AG10803 (cell line): ENCODE measurements around the gene LRRC15.

Source experiments
- DNase-seq: peaks from one replicate; pipeline ENCODE4 v3.0.0; 2010; ENCODE audit warnings: low read depth
- H3K4me3 ChIP-seq: 2 replicates; pipeline ENCODE4 v1.5.1; 2011; ENCODE audit warnings: mild to moderate bottlenecking, low read length, control low read depth
- TF ChIP-seq, protein P1 (sequence below): conservative IDR thresholded peaks from 2 replicates; pipeline ENCODE4 v1.5.1; 2011; ENCODE audit warnings: mild to moderate bottlenecking, low read length, control low read depth, inconsistent platforms

The LRRC15 gene

DNA sequence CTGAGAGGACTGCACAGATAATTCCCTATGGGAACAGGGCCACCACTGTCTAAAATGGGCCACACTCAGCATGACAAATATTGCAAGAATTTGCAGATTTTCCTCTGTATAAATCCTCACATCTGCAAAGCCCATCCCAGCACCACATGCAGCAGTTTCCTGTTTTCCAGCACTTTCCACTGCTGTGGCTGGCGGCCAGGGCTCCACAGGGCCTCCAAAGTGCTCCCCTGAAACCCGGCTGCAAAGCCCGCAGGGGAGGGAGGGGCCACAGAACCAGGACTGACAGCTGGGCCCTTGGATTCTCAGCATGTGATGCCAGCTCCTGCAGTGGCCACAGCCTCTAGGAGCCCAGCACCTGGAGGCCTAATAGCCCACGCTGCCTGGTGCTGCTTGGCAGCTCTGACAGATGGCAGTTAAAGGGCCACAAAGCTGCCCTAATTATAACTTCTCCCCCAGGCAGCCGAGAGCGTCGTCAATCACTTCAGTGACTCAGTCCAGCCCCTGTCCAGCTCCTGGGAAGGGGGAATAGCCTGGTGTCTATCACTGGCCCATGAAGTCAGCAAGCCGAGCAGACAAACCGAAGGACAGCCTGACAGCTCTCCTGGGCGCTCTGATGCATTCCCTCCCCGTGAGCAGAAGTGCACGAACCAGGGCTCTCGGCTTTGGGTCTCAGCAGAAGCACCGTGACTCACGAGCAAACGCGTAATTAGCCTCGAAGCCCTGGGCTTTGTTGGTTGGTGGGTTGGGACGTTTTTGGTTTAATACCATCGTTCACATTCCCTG, 4.7 kb downstream of the LRRC15 start:
- peak; percentile 94 for DNase-seq
- H3K4me3 ChIP-seq: peak overlapping the region; percentile 43
- TF ChIP-seq, protein P1, sequence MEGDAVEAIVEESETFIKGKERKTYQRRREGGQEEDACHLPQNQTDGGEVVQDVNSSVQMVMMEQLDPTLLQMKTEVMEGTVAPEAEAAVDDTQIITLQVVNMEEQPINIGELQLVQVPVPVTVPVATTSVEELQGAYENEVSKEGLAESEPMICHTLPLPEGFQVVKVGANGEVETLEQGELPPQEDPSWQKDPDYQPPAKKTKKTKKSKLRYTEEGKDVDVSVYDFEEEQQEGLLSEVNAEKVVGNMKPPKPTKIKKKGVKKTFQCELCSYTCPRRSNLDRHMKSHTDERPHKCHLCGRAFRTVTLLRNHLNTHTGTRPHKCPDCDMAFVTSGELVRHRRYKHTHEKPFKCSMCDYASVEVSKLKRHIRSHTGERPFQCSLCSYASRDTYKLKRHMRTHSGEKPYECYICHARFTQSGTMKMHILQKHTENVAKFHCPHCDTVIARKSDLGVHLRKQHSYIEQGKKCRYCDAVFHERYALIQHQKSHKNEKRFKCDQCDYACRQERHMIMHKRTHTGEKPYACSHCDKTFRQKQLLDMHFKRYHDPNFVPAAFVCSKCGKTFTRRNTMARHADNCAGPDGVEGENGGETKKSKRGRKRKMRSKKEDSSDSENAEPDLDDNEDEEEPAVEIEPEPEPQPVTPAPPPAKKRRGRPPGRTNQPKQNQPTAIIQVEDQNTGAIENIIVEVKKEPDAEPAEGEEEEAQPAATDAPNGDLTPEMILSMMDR: no peak

DNA sequence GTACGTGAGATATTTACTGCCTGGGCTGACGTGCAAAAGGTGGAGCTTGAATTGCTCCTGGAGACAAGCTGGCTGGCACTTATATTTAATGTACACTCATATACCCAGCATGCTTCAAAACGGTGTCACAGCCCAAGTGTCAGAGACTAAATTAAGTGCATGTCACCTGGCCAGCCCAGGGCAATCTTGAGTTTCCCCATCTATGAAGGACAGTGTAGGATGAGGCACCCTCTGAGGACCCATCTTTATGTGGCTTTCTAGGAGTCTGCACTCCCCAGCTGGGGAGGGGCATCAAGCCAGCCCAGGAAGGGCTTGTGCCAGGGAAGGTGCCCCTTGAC, 5.3 kb downstream of the LRRC15 start:
- DNase-seq: no peak
- no peak overlapping the region for H3K4me3 ChIP-seq
- TF ChIP-seq, protein P1: no peak

DNA sequence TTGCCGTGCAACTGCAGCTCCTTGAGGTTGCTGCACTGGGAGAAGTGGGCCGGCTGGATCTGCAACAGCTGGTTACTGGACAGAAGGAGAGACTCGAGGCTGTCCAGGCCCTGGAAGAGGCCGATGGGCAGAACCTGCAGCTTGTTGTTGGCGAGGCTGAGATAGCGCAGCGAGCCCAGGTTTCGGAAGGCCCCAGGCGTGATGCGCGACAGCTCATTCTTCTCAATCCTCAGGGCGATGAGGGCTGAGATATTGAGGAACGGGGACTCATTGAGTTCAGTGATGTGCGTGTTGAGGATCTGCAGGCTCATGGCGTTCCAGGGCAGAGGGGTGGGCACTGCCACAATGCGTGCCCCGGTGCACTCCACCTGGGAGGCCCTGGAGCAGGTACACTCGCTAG, 9.0 kb downstream of the LRRC15 start:
- no peak for DNase-seq
- TF ChIP-seq, protein P1: no peak
- H3K4me3 ChIP-seq: no peak overlapping the region

DNA sequence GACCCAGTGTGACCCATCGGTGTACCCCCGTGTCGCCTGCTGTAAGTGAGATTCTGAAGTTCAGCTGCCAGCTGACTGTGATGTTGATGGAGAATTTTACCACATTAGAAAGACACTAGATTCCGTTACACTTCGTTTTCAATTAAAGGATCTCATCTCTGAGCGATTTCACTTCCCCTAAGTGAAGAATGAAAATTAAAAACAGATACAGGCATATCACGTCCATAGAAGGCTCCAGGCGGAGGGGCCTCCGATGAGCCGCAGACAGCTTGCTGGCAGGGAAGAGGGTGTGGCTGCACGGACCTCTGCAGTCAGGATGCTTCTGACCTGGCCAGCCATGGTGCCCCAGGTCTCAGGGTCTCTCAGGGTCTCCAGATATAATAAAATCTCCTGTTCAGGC, 11.9 kb downstream of the LRRC15 start:
- TF ChIP-seq, protein P1: no peak
- no peak overlapping the region for H3K4me3 ChIP-seq
- no peak for DNase-seq

DNA sequence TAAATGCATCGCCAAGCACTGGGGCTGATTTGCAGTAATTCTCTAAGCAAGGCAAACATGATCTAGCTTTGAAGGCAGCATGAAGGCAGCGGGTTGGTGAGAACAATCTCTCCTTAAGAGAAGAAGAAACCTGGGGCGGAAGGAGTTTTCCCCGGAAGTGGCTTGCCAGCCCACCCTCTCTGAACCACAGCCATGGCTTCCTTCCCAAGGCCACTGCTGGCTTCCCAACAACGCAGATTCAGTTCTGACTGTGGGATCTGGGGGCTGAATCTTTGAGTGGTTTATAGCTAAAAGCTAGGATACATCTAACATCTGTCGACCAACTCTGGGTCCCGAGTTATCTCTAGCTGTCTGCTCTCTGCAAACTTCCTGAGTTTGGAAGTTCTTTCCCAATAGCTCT, 14.2 kb downstream of the LRRC15 start:
- DNase-seq: no peak
- TF ChIP-seq, protein P1: no peak
- no peak overlapping the region for H3K4me3 ChIP-seq

DNA sequence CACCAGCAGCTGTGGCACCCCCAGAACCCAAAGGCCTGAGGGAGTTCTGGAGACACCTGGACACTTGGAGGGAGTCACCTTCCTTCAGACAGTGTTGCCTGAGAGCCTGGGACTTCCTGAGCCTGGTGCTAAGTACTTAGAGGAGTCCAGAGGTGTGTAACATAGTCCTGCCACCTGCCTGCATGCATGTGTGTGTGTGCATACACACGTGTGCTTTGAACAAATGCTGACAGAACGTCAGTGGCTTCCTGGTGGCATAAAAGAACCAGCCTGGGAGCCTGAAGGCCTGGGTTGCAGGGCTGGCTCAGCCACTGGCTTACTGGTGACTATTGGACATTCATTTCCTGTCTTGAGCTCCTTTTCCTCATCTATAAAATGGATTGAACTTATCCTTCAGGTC, 15.2 kb downstream of the LRRC15 start:
- no peak for DNase-seq
- no peak overlapping the region for H3K4me3 ChIP-seq
- TF ChIP-seq, protein P1: no peak

DNA sequence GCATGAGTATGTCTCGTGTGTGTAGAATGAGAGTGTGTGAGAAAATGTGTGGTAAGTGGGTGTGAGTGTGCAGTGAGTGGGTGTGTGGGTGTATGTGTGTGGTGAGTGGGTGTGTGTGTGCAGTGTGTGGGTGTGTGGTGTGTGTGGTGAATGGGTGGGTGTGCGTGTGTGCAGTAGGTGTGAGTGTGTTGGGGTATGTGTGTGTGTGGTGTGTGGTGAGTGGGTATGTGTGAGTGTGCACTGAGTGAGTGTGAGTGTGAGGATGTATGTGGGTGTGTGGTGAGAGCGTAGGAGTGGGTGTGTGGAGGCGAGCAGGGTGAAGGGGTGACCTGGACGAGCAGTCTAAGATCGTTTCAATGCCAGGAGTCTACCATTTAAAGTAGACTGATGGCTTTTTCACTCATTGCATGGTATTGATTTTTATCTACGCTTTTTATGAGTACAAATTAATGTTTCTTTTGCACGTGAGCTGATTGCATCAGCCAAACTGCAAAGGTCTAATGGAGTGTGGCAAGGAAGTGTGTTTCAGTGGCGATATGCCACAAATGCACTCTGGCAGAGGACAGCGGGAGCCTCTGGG, 16.8 kb downstream of the LRRC15 start:
- H3K4me3 ChIP-seq: no peak overlapping the region
- no peak for DNase-seq
- TF ChIP-seq, protein P1: no peak
